Progenitor cell of endocrine pancreas (in vitro differentiated cells): Measurements from ENCODE around the gene HMGB1. TPM values are rescaled to one million over a fixed set of nuclear protein-coding genes. Genes with fewer than 3 reads are reported as not detected.
"Not testable (repeated sequence)": the region's sequence is repeated elsewhere in the genome, so short reads cannot be mapped to it uniquely, and the experiment has no call there.

Source experiments
- DNase-seq: peaks from one replicate; pipeline ENCODE4 v3.0.0; 2021; ENCODE audit warnings: low spot score; ENCODE audit not compliant: unreplicated experiment
- H3K27ac Mint-ChIP-seq: 2 replicates; pipeline ENCODE4 v1.8.0; 2021; ENCODE audit warnings: mild to moderate bottlenecking, moderate library complexity, mixed read lengths
- H3K27me3 Mint-ChIP-seq: 2 replicates; pipeline ENCODE4 v1.8.0; 2021; ENCODE audit warnings: mixed read lengths
- H3K36me3 Mint-ChIP-seq: 2 replicates; pipeline ENCODE4 v1.8.0; 2022; ENCODE audit warnings: mixed read lengths; ENCODE audit not compliant: insufficient read depth
- H3K4me1 Mint-ChIP-seq: 2 replicates; pipeline ENCODE4 v1.8.0; 2021; ENCODE audit warnings: low read depth, mixed read lengths
- H3K4me3 Mint-ChIP-seq: 2 replicates; pipeline ENCODE4 v1.8.0; 2021; ENCODE audit warnings: low read depth, mild to moderate bottlenecking, moderate library complexity, mixed read lengths
- H3K9me3 Mint-ChIP-seq: 2 replicates; pipeline ENCODE4 v1.8.0; 2021; ENCODE audit warnings: low read depth, mixed read lengths
- total RNA-seq: library from RNA; stranded (reverse); gene quantifications from 2 replicates; pipeline ENCODE4 v1.2.1, GENCODE V29; 2021
- TF ChIP-seq, protein P1 (sequence below): fragments of 200-600 bp; sonication (generic); IDR thresholded peaks from one replicate; pipeline ENCODE4 v1.5.0; 2021; ENCODE audit warnings: antibody characterized with exemption, mild to moderate bottlenecking; ENCODE audit not compliant: unreplicated experiment

The HMGB1 gene
- total RNA-seq, 1 donor from 2014 or later: 441 TPM

DNA sequence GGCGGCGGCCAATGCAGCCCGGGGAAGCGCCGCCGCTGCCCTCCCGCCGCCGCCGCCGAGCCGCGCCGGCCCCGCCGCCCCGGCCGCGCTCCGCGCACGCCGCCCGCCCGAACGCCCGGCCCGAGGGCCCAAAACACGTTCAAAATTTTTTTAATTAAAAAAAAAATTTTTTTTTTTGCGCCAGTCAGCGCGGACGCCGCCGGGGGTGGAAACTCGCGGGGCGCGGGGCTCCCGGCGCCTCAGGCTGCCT, 468 bp downstream of the HMGB1 start:
- TF ChIP-seq, protein P1, sequence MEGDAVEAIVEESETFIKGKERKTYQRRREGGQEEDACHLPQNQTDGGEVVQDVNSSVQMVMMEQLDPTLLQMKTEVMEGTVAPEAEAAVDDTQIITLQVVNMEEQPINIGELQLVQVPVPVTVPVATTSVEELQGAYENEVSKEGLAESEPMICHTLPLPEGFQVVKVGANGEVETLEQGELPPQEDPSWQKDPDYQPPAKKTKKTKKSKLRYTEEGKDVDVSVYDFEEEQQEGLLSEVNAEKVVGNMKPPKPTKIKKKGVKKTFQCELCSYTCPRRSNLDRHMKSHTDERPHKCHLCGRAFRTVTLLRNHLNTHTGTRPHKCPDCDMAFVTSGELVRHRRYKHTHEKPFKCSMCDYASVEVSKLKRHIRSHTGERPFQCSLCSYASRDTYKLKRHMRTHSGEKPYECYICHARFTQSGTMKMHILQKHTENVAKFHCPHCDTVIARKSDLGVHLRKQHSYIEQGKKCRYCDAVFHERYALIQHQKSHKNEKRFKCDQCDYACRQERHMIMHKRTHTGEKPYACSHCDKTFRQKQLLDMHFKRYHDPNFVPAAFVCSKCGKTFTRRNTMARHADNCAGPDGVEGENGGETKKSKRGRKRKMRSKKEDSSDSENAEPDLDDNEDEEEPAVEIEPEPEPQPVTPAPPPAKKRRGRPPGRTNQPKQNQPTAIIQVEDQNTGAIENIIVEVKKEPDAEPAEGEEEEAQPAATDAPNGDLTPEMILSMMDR: no peak
- H3K9me3 Mint-ChIP-seq: no peaks in the 10 kb centered on the region
- H3K27me3 Mint-ChIP-seq: no peaks in the 10 kb centered on the region
- peaks cover 26% of the 10 kb centered on the region for H3K4me1 Mint-ChIP-seq
- H3K4me3 Mint-ChIP-seq: no peak overlapping the region
- H3K36me3 Mint-ChIP-seq: peaks cover 12% of the 10 kb centered on the region
- no peak for DNase-seq
- H3K27ac Mint-ChIP-seq: no peak overlapping the region

DNA sequence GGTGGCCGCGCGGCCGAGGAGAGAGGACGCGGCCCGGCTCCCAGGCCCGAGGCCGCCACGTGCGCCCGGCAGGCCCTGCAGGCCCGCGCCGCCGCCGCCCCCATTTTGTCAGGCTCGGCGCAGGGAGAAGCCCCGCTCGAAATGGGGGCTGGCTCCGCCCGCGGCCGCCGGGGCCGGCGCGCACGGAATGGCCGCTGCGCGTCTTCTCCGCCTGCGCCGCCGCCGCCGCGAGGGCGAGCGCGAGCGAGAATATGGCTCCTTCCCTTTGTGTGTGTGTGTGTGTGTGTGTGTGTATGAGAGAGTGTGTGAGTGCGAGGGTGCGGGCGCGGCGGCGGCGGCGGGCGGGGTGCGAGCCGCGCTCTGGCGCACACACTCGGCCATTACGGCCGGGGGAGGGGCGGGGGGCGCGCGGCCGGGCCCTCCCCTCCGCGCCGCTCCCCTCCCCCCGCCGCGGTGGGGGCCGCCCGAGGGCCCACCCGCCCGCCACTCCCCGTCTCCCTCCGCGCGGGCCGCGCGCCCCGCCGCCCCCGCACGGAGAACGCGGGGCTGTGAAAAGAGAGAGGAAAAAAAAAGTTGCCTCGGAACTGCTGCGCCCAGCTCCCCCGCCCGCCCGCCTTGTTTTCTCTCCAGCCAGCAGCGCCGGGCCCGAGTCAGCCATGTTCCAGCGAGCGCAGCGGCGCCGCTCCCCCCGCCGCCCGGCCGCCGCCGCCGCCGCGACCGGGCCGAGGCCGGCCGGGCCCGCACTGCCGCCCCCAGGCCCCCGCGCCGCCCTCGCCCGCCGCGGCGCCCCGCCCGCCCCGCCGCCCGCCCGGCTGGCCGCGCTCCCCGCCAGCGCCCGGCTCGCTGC, 1.0 kb downstream of the HMGB1 start:
- Mint-ChIP-seq H3K27me3 (no peaks in the 10 kb centered on the region), H3K27ac (peak overlapping the region; percentile 99), H3K36me3 (peaks cover 12% of the 10 kb centered on the region), H3K4me3 (peak overlapping the region; percentile 82), H3K9me3 (no peaks in the 10 kb centered on the region), H3K4me1 (peaks cover 26% of the 10 kb centered on the region)
- TF ChIP-seq, protein P1: no peak
- peak; percentile 66 for DNase-seq

DNA sequence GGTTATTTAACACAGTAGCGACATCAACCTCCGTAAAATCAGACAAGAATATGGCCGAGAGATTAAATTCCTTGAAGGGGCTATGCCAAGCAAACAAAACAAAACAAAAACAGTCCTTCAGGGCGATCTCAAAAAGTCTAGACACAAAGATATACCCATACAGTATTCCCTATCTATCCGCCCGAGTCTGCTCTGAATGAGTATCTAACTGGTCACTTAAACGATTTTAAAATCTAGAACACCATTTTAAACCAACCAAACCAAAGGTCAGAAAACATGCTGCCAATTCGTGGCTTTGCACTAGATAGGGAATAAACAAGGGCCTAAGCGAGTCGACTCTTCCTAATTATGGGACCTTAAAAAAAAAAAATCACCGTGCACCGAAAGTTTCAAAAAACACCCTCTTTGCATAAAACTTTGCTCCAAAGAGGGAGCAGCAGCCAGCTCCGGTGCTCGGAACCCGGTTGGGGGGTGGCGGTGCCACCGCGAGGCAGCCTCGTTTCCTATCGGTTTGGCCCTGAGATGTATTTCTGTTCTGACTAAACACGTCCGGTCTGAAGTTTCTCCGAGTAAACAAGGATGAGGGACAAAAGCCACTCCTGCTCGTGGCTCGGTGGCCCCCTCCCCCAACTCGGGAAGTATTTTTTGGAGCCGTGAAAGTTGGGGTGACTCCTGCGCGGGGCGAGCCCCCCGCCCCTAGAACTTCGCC, 1.8 kb downstream of the HMGB1 start:
- Mint-ChIP-seq H3K4me1 (peaks cover 30% of the 10 kb centered on the region), H3K36me3 (peaks cover 13% of the 10 kb centered on the region), H3K27me3 (no peaks in the 10 kb centered on the region), H3K4me3 (peak overlapping the region; percentile 82), H3K27ac (peak overlapping the region; percentile 99), H3K9me3 (no peaks in the 10 kb centered on the region)
- TF ChIP-seq, protein P1: no peak
- no peak for DNase-seq

DNA sequence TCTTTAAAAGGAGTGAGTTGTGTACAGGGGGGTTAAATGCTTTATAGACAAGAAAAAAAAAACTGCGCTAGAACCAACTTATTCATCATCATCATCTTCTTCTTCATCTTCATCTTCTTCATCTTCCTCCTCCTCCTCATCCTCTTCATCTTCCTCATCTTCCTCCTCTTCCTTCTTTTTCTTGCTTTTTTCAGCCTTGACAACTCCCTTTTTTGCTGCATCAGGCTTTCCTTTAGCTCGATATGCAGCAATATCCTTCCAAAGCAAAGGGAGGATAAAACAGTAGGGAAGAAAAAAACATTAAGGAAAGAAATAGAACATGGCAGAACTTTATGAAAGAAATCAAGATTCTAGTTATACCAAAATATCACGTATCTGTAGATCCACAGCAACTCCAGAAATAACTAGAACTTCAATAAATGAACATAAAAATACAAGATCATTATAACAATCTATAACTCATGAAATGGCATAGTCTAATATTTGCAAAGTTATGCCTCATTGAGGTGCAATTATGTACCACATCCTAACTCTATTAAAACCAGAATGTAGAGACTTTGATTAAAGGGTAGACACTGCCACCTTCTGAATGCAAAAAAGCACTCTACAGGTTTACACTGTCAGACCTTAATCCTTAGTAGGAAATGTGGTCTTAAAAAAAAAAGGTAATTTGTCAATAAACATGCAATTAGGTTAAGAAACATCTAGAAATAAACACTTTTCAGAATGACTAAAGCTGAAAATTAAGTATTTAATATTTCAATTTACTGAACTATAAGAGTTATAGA, 4.3 kb downstream of the HMGB1 start:
- H3K36me3 Mint-ChIP-seq: peaks cover 15% of the 10 kb centered on the region
- H3K27ac Mint-ChIP-seq, H3K4me3 Mint-ChIP-seq, H3K27me3 Mint-ChIP-seq, H3K9me3 Mint-ChIP-seq, DNase-seq: not testable (repeated sequence)
- TF ChIP-seq, protein P1: peak; percentile 35
- peaks cover 26% of the 10 kb centered on the region for H3K4me1 Mint-ChIP-seq

DNA sequence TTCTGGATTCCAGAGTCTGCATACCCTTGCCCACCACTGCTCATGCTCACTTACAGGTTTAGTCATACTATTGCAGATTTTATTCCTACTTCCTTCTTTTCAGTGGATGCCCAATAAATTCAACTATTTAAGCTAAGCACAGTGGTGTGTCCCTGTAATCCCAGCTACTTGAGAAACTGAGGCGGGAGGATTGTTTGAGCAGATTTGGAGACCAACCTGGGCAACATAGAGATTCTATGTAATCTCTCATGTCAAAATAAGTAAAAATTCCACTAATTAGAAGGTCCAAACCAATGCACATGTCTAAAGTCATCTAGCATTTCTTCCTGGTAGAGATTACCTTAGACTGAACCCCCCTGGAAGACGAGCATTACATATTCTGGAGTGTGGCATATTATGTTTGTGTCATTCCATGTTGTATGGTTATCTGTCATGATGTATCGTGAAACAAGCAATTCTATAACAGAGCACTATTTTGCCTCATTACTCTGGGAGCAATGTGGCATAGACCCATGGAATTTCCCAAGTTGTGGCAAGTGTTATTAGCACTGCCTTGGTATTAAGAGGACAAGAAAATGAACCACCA, 8.3 kb downstream of the HMGB1 start:
- Mint-ChIP-seq H3K36me3 (peaks cover 11% of the 10 kb centered on the region), H3K4me3 (no peak overlapping the region), H3K4me1 (peaks cover 13% of the 10 kb centered on the region), H3K27ac (peak overlapping the region; percentile 47), H3K27me3 (no peaks in the 10 kb centered on the region), H3K9me3 (no peaks in the 10 kb centered on the region)
- TF ChIP-seq, protein P1: no peak
- no peak for DNase-seq
